Measurements from ENCODE around the gene CD1B.
"Not testable (repeated sequence)": the region's sequence is repeated elsewhere in the genome, so short reads cannot be mapped to it uniquely, and the experiment has no call there.

CD1B gene

GRCh38 chr1:158331481-158332150 is at the start of gene CD1B:
Gene CD1B (minus strand): TSS chr1:158331531. CDS start chr1:158331423, 108 bp downstream.
- no peak for DNase-seq (ENCODE audit: low read depth)
- TF ChIP-seq CTCF (IDR thresholded peaks at IDR 0.05; ENCODE audit: low read depth, low read length, missing control alignments) = no peak
- H3K4me3 ChIP-seq (ENCODE audit: low read depth, low read length) = no peak within 1 kb of the TSS

GRCh38 chr1:158374860-158375259 is 43.5 kb upstream of the CD1B start:
- DNase-seq (ENCODE audit: low read depth) = no peak
- no peak for TF ChIP-seq CTCF (IDR thresholded peaks at IDR 0.05; ENCODE audit: low read depth, low read length, missing control alignments)
- H3K4me3 ChIP-seq (ENCODE audit: low read depth, low read length) = no peak overlapping the region

- H3K4me3 ChIP-seq (ENCODE audit: low read depth, low read length); DNase-seq (ENCODE audit: low read depth): not testable (repeated sequence)
These were observed 42.8 kb upstream of the CD1B start for GRCh38 chr1:158374101-158374500.

- no peak overlapping the region for H3K4me3 ChIP-seq (ENCODE audit: low read depth, low read length)
- no peak for TF ChIP-seq CTCF (IDR thresholded peaks at IDR 0.05; ENCODE audit: low read depth, low read length, missing control alignments)
- peak; percentile 24 for DNase-seq (ENCODE audit: low read depth)
These were observed 40.0 kb upstream of the CD1B start for GRCh38 chr1:158371188-158371953.

- no peak overlapping the region for H3K4me3 ChIP-seq (ENCODE audit: low read depth, low read length)
- no peak for TF ChIP-seq CTCF (IDR thresholded peaks at IDR 0.05; ENCODE audit: low read depth, low read length, missing control alignments)
- no peak for DNase-seq (ENCODE audit: low read depth)
These were observed 35.5 kb upstream of the CD1B start for GRCh38 chr1:158366783-158367182.

GRCh38 chr1:158362941-158363340 is 31.6 kb upstream of the CD1B start:
- no peak for TF ChIP-seq CTCF (IDR thresholded peaks at IDR 0.05; ENCODE audit: low read depth, low read length, missing control alignments)
- H3K4me3 ChIP-seq (ENCODE audit: low read depth, low read length) = no peak overlapping the region
- no peak for DNase-seq (ENCODE audit: low read depth)

GRCh38 chr1:158362482-158362881 is 31.2 kb upstream of the CD1B start:
- no peak for DNase-seq (ENCODE audit: low read depth)
- H3K4me3 ChIP-seq (ENCODE audit: low read depth, low read length) = no peak overlapping the region
- no peak for TF ChIP-seq CTCF (IDR thresholded peaks at IDR 0.05; ENCODE audit: low read depth, low read length, missing control alignments)
